GM12878 (cell line): Measurements from ENCODE around the gene ADAM15. TPM values are rescaled to one million over a fixed set of nuclear protein-coding genes. Genes with fewer than 3 reads are reported as not detected.

Source experiments
- ATAC-seq: fragments of 200-7000 bp; cut with Tn5 transposase; 3 replicates; pipeline ENCODE4 v1.9.1; 2020; ENCODE audit warnings: mild to moderate bottlenecking, moderate library complexity
- BruUV-seq: library from RNA; stranded (reverse); fragments of 400-500 nt; replicated peaks from 2 replicates; lab custom pipeline; 2021; lab: Mats Ljungman, UMichigan
- CTCF ChIA-PET: fragments of 300-600 bp; sonication (Branson Sonifier 250); formaldehyde crosslinking; extraction: SDS; loops from one replicate; lab custom pipeline; 2021; ENCODE audit warnings: inconsistent platforms; lab: Yijun Ruan, JAX
- POLR2A ChIA-PET: fragments of 350-600 bp; formaldehyde crosslinking; extraction: SDS; loops from one replicate; lab custom pipeline; 2021; ENCODE audit warnings: inconsistent platforms; lab: Charles Lee
- RAD21 ChIA-PET: fragments of 300-600 bp; sonication (Branson Sonifier 250); formaldehyde crosslinking; loops from one replicate; lab custom pipeline; 2023; ENCODE audit warnings: antibody characterized with exemption; ENCODE audit not compliant: unreplicated experiment; lab: Charles Lee
- SMC1A ChIA-PET: fragments of 300-600 bp; sonication (Branson Sonifier 250); formaldehyde crosslinking; loops from one replicate; lab custom pipeline; 2023; ENCODE audit not compliant: unreplicated experiment, uncharacterized antibody; lab: Charles Lee
- DNase-seq: peaks from one replicate; pipeline ENCODE4 v3.0.0-alpha.2; 2011; ENCODE audit warnings: low read depth, low spot score
- FAIRE-seq: peaks from 3 replicates; lab custom pipeline; 2011; peaks lifted over from hg19 to GRCh38; lab: Jason Lieb, UNC
- H2AFZ ChIP-seq: 2 replicates; pipeline ENCODE4 v1.6.0; 2011; ENCODE audit warnings: low read depth, low read length, control low read depth; ENCODE audit not compliant: control insufficient read depth
- H3K27ac ChIP-seq: 2 replicates; pipeline ENCODE4 v1.5.1; 2011; ENCODE audit warnings: control low read depth; ENCODE audit not compliant: control insufficient read depth, insufficient read depth
- H3K27me3 ChIP-seq, 2 experiments: replicated peaks in 1 of 2; 2 replicates each; pipeline versions ENCODE4 v1.6.0 to v1.6.1; 2011; ENCODE audit warnings: low read length in 1 of 2; ENCODE audit not compliant: control insufficient read depth in 2 of 2, insufficient read depth in 2 of 2
- H3K36me3 ChIP-seq, 2 experiments: 2 replicates each; pipeline ENCODE4 v1.5.1; 2011; ENCODE audit warnings: low read length in 1 of 2; ENCODE audit not compliant: control insufficient read depth in 2 of 2, insufficient read depth in 2 of 2
- H3K4me1 ChIP-seq: 2 replicates; pipeline ENCODE4 v1.6.1; 2011; ENCODE audit warnings: mild to moderate bottlenecking, low read length, moderate library complexity, mixed read lengths; ENCODE audit not compliant: control insufficient read depth, insufficient read depth
- H3K4me2 ChIP-seq: 2 replicates; pipeline ENCODE4 v1.6.0; 2011; ENCODE audit warnings: control low read depth; ENCODE audit not compliant: control insufficient read depth, insufficient read depth
- H3K4me3 ChIP-seq: fragments of 200-600 bp; sonication (generic); 2 replicates; pipeline ENCODE4 v1.5.1; 2016
- H3K79me2 ChIP-seq: 2 replicates; pipeline ENCODE4 v1.6.0; 2011; ENCODE audit warnings: low read length; ENCODE audit not compliant: control insufficient read depth, insufficient read depth
- H3K9ac ChIP-seq: 2 replicates; pipeline ENCODE4 v1.8.0; 2011; ENCODE audit warnings: low read length, control low read depth, mixed read lengths; ENCODE audit not compliant: control insufficient read depth, insufficient read depth
- H3K9me3 ChIP-seq: replicated peaks from 3 replicates; pipeline ENCODE4 v1.5.1; 2011; ENCODE audit warnings: mild to moderate bottlenecking, low read length; ENCODE audit not compliant: control insufficient read depth, insufficient read depth
- H4K20me1 ChIP-seq: 2 replicates; pipeline ENCODE4 v1.6.0; 2011; ENCODE audit not compliant: control insufficient read depth, insufficient read depth
- FOS ChIP-seq: IDR thresholded peaks from 3 replicates; pipeline ENCODE4 v1.6.1; 2011; ENCODE audit warnings: borderline replicate concordance; ENCODE audit not compliant: insufficient read length; ENCODE audit errors: extremely low read depth
- IKZF1 ChIP-seq: fragments of 450-650 bp; conservative IDR thresholded peaks from 2 replicates; pipeline ENCODE4 v1.6.1; 2017; ENCODE audit warnings: antibody characterized with exemption, mild to moderate bottlenecking
- PML ChIP-seq: IDR thresholded peaks from 2 replicates; pipeline ENCODE4 v1.6.1; 2012; ENCODE audit warnings: low read length, inconsistent platforms
- RELB ChIP-seq: fragments of 450-650 bp; IDR thresholded peaks from 2 replicates; pipeline ENCODE4 v1.6.1; 2017; ENCODE audit warnings: low read depth, mild to moderate bottlenecking, moderate library complexity
- SPI1 ChIP-seq: IDR thresholded peaks from 2 replicates; pipeline ENCODE4 v1.6.1; 2011; ENCODE audit warnings: low read depth, mild to moderate bottlenecking, low read length, moderate library complexity, borderline replicate concordance; ENCODE audit not compliant: insufficient read depth
- SRF ChIP-seq, 2 experiments: IDR thresholded peaks; 2 replicates each; pipeline ENCODE4 v1.6.1; 2011; ENCODE audit warnings: low read depth in 2 of 2, low read length in 2 of 2, mild to moderate bottlenecking in 1 of 2, moderate library complexity in 1 of 2
- STAT1 ChIP-seq: fragments of 450-650 bp; conservative IDR thresholded peaks from 2 replicates; pipeline ENCODE4 v1.6.1; 2014; ENCODE audit warnings: antibody characterized with exemption, mild to moderate bottlenecking
- ZBTB4 ChIP-seq: fragments of 450-650 bp; formaldehyde crosslinking; IDR thresholded peaks from 2 replicates; pipeline ENCODE4 v1.4.0; 2022; ENCODE audit warnings: mild to moderate bottlenecking, moderate library complexity
- WGBS: methylation state at CpG from one replicate; pipeline ENCODE4 v1.1.6; 2016; ENCODE audit warnings: low lambda C conversion rate; ENCODE audit not compliant: insufficient replicate concordance, insufficient coverage; ENCODE audit errors: missing lambda C conversion rate; 5-methylcytosine and 5-hydroxymethylcytosine counted together
- in situ Hi-C: fragments of 300-500 bp; cut with MboI; formaldehyde crosslinking; loops from 9 replicates; pipeline ENCODE4 v1.14.3; 2018; ENCODE audit warnings: mixed read lengths
- intact Hi-C: fragments of 100-400 bp; cut with micrococcal nuclease; formaldehyde crosslinking; loops from one replicate; pipeline ENCODE4 v1.14.2; 2022; ENCODE audit not compliant: unreplicated experiment
- polyA plus RNA-seq, 11 experiments: library from polyadenylated mRNA; depleted of rRNA in 4 of 11; unstranded in 6 of 11; stranded (reverse) in 5 of 11; fragments of >200 nt; fragmentation: Nextera tagmentation in 4 of 11; fragmentation: Illumina TruSeq in 1 of 11; extraction: Ambion mirVana in 4 of 11; extraction: Trizol in 1 of 11; gene quantifications; 1 replicate in 1 of 11; 2 replicates in 10 of 11; pipeline versions ENCODE4 v1.2.1 to v1.2.3, GENCODE V29; 2011 to 2016; ENCODE audit warnings: inconsistent platforms in 2 of 11, missing spikeins in 2 of 11, low read depth in 1 of 11
- total RNA-seq, 4 experiments: library from RNA; depleted of rRNA in 3 of 4; stranded (reverse); fragments of >200 nt in 3 of 4; fragmentation: Illumina TruSeq in 1 of 4; extraction: Trizol in 1 of 4; gene quantifications; 2 replicates each; pipeline versions ENCODE4 v1.2.1 to v1.2.3, GENCODE V29; 2013 to 2021
- TF ChIP-seq, protein P1 (sequence below): IDR thresholded peaks from 2 replicates; pipeline ENCODE4 v1.6.1; 2011; ENCODE audit warnings: low read depth, low read length, improper control_type of control experiment, borderline replicate concordance

The ADAM15 gene
- total and polyA plus RNA-seq, 10 of the 15 experiments (the other 5 are each of a cell fraction or from before 2014, with no cell fraction given): 0.29 to 38.8 (median 14.7) TPM

GRCh38 chr1:155029513-155030242 is 21.4 kb upstream of the ADAM15 start:
- no peak overlapping the region for H3K4me2 ChIP-seq
- no peak for ATAC-seq
- no peak for DNase-seq
- no peak overlapping the region for H3K4me3 ChIP-seq
- H3K36me3 ChIP-seq: no peaks in the 10 kb centered on the region
- no peak overlapping the region for H2AFZ ChIP-seq
- BruUV-seq: no TSS peak
- POLR2A ChIA-PET: no interaction called here
- in situ Hi-C loops (no loop called here), intact Hi-C loops (no loop called here)
- H4K20me1 ChIP-seq: no peaks in the 10 kb centered on the region
- H3K27ac ChIP-seq: no peak overlapping the region
- 66% methylated on average over 15 of the region's 16 CpGs for WGBS
- no peaks in the 10 kb centered on the region for H3K4me1 ChIP-seq
- no peak for TF ChIP-seq SRF (IDR thresholded peaks at IDR 0.05; ENCODE audit: low read depth in 2 of 2, low read length in 2 of 2)
- no peak for TF ChIP-seq RELB
- TF ChIP-seq SPI1: no peak
- no peak for TF ChIP-seq PML
- TF ChIP-seq, protein P1, sequence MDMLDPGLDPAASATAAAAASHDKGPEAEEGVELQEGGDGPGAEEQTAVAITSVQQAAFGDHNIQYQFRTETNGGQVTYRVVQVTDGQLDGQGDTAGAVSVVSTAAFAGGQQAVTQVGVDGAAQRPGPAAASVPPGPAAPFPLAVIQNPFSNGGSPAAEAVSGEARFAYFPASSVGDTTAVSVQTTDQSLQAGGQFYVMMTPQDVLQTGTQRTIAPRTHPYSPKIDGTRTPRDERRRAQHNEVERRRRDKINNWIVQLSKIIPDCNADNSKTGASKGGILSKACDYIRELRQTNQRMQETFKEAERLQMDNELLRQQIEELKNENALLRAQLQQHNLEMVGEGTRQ: no peak
- no peak for TF ChIP-seq STAT1
- TF ChIP-seq ZBTB4 (CRISPR knock-in tag): no peak
- no peak for TF ChIP-seq FOS
- TF ChIP-seq IKZF1: no peak
- FAIRE-seq: no peak
- no peaks in the 10 kb centered on the region for H3K9me3 ChIP-seq
- H3K9ac ChIP-seq: no peak overlapping the region
- RAD21 ChIA-PET: no interaction called here
- no peaks in the 10 kb centered on the region for H3K79me2 ChIP-seq
- SMC1A ChIA-PET: no interaction called here
- CTCF ChIA-PET: no interaction called here
- no peaks in the 10 kb centered on the region; a peak in 2 of 4 replicates for H3K27me3 ChIP-seq
